ENCODE results near the gene TRPV4.
"Not testable (repeated sequence)": the region's sequence is repeated elsewhere in the genome, so short reads cannot be mapped to it uniquely, and the experiment has no call there.

TRPV4 gene

GRCh38 chr12:109858764-109859163, 25.6 kb upstream of the TRPV4 start:
- no peak for DNase-seq

- no peak for DNase-seq
These were observed 24.5 kb upstream of the TRPV4 start for GRCh38 chr12:109857715-109858114.

- no peak for DNase-seq
These were observed 22.2 kb upstream of the TRPV4 start for GRCh38 chr12:109855377-109855776.

DNA sequence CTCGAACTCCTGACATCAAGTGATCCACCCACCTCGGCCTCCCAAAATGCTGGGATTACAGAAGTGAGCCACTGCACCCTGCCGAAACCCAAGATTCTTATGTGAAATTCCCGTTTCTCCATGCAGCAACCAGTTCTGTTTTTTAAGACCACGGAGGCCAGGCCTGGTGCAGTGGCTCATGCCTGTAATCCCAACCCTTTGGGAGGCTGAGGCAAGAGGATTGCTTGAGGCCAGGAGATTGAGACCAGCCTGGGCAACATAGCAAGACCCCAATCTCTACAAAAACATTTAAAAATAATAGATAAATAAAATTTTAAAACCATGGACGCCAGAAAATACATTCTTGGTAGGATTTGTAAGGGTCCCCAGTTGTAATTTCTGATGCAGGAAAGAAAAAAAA, 17.3 kb upstream of the TRPV4 start:
- not testable (repeated sequence) for DNase-seq

DNA sequence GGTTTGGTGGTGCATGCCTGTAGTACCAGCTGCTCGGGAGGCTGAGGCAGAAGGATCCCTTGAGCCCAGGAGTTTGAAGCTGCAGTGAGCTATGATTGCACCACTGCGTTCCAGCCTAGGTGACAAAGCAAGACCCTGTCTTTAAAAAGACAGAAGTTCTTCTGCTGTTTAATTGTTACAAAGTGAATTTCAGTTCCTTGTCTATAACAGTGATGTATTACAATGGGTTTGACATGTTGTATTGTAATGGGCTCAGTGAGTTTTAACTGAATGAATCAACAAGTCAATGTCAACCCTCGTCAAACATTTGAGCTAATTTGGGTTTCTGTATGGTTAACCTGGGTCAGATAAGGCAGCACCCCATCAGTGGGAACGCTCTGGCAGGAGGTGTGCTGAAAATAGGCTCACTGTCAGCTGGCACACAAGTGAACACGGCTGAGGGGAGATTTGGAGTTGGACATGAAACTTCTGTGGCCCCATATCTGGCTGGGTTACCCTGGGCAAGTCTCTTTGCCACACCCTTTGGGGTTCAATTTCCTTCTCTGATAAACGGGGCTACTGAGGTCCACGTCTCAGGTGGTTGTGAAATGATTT, 14.0 kb upstream of the TRPV4 start:
- DNase-seq = no peak

GRCh38 chr12:109845824-109846205, 12.6 kb upstream of the TRPV4 start:
- no peak for DNase-seq

DNA sequence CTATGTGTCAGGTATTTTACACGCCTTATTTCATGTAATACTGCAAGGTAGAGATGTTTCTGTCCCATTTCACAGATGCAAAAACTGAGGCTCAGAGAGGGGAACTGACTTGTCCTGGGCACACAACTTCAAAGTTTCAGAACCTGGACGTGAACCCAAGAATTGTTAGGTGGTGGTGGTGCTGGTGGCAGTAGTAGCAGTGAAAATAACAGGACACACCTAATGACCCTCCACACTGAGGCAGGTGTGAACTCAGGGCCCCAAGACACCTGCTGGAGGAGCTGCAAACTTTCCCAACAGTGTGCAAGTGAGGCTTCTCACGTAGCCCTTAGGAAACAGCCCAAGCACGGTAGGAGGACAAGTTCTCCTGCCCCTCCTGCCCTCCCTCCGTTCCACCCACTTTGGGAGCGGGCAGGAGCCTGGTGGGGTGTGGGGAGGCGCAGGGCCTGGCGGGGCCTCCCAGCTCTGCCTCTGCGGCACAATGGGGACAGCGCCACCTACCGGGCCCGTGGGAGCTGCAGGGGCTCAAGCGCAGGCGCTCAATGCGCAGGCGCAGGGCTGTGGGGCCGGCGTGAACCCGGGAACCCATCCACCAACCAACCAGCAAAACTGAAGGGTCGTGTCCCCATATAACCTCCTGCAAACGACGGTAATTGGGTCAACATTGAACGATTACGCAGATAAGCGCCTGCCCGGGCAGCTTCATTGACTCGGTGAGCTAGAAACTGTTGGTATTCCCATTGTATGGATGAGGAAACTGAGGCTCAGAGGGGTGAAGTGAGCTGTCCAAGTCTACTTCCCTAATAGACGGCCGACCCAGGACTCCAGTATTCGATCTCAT, 12.0 kb upstream of the TRPV4 start:
- DNase-seq = peak; percentile 88

GRCh38 chr12:109844091-109844490, 10.9 kb upstream of the TRPV4 start:
- DNase-seq = no peak

DNA sequence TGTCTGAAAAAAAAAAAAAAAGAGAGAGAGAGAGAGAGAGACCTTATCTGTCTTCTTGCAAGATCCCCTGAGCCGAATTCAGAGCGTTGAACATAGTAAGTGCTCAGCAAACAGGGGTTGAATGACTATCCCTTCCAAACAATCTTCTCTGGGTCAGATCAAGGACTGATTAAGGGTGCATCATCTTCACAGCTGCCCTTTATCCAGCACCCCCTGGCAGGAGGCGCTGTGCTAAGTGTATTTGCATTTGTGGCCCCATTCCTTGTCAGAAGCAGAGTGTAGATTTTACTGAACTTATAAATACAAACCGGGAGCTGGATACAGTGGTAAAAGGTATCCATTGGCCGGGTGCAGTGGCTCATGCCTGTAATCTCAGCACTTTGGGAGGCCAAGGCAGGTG, 8.8 kb upstream of the TRPV4 start:
- no peak for DNase-seq

GRCh38 chr12:109841356-109841755, 8.2 kb upstream of the TRPV4 start:
- no peak for DNase-seq

GRCh38 chr12:109840305-109841074, 7.3 kb upstream of the TRPV4 start:
- DNase-seq = no peak

GRCh38 chr12:109839444-109839843, 6.2 kb upstream of the TRPV4 start:
- DNase-seq = no peak

GRCh38 chr12:109836916-109837315, 3.7 kb upstream of the TRPV4 start:
- DNase-seq = no peak

- no peak for DNase-seq
These were observed 2.6 kb upstream of the TRPV4 start for GRCh38 chr12:109835827-109836226.

DNA sequence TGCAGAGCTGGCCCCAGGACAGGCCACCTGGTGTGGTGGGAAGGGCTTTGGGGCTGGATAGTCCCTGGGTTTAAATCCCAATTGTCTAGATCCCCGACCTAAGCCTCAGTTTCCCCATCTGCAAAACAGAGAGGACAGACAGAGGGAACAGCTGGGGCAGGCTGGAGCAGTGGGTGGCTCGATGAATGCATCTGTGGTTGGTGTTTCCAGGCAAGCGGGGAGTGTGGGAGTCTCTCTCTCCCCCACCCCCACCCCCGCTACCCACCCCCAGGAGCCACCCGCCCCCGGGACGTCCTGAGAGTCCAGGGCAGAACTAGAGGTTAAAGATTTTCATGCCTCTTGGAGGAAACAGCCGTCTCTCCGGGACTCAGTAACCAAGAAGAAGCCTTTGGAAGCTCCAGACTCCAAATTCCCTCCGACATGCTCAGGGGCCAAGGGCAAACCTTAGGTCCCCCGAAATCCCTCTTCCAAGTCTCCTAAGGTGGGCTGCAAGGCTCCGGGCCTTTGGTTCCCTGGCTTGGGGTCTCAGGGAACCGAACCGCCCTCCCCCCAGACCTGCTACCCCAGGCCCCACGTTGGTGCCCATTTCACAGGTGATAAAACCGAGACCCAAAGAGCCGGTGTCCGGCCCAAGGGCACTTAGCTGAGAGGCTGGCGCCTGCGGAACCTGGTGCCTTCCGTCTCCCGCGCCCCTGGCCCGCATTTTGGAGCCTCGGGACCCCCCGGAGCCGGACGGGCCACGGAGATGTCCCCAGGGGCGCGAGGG, 474 bp downstream of the TRPV4 start:
- peak; percentile 32 for DNase-seq

DNA sequence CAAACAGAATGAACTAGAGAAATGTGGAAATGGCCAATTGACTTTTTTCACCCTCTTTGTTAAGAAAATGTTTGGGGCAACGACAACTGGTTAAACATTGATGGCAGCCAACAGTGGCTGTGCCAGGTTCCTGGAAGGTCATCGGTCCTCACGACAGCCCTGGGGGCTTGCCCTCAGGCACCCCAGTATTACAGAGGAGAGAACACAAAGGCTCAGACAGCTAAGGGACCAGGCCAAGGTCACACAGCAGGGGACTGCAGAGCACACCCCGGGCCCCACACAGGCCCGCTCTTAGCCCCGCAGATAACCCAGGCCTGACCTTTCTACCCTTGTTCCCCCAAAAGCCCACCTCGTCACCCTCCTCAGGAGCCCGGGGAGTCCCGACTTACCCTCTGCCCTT, 1.3 kb downstream of the TRPV4 start:
- DNase-seq = no peak

- no peak for DNase-seq
These were observed 1.8 kb downstream of the TRPV4 start for GRCh38 chr12:109831365-109831764.

- no peak for DNase-seq
These were observed 2.5 kb downstream of the TRPV4 start for GRCh38 chr12:109830718-109831117.

GRCh38 chr12:109830267-109830666, 2.9 kb downstream of the TRPV4 start:
- DNase-seq = no peak

- DNase-seq = no peak
These were observed 3.5 kb downstream of the TRPV4 start for GRCh38 chr12:109829667-109830066.

- no peak for DNase-seq
These were observed 4.3 kb downstream of the TRPV4 start for GRCh38 chr12:109828754-109829511.

All from right hindlimb (tissue), 1 donor.